ENCODE measurements around the gene CERCAM. TPM values are rescaled to one million over a fixed set of nuclear protein-coding genes. Genes with fewer than 3 reads are reported as not detected.

CERCAM gene
- total and polyA plus RNA-seq, 2 of the 13 experiments (the other 11 are each of a cell fraction or from before 2014, with no cell fraction given): 9.0 to 17.1 TPM

DNA sequence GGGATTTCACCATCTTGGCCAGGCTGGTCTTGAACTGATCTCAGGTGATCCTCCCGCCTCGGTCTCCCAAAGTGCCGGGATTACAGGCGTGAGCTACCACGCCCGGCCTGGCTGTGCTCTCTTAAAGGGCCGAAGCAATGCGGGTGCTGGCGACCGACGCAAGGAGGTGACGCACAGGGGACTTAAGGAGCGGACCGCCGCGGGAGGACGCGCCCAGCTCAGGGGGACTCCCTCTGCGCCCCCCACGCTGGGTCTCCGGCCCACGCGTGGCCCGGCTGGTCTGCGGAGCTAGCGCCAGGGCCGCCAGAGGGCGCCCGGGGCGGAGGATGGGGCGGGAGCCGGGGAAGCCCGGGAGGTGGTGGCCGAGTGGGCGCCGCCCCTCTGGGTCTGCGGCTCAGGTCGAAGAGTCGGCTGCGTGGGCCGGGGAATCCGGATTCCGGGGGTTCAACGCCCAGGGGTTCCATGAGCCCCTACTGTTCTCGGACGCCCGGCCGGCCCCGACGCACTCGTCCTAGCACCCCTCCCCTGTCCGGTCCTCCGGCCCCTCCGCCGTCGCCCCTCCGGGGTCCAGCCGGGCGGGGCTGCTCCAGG lies 502 bp upstream of the CERCAM start (continued):
- TF ChIP-seq ZNF776 (CRISPR knock-in tag; IDR thresholded peaks at IDR 0.05) (0 out of 2 replicates have a peak, but pooled peaks have one; percentile 46), CBFB (CRISPR knock-in tag; IDR thresholded peaks at IDR 0.05) (no peak), TEAD3 (CRISPR knock-in tag; optimal IDR thresholded peaks at IDR 0.05; ENCODE audit: borderline replicate concordance) (no peak), ZFP41 (CRISPR knock-in tag; IDR thresholded peaks at IDR 0.05; ENCODE audit: borderline replicate concordance) (no peak), ZNF354B (CRISPR knock-in tag; IDR thresholded peaks at IDR 0.05) (no peak), SP4 (CRISPR knock-in tag; IDR thresholded peaks at IDR 0.05) (peak; percentile 51; the same call in 1 of the 2 replicates), TCF7L2 (IDR thresholded peaks at IDR 0.05; ENCODE audit: low read depth, low read length) (no peak)
- TF ChIP-seq, protein P1, sequence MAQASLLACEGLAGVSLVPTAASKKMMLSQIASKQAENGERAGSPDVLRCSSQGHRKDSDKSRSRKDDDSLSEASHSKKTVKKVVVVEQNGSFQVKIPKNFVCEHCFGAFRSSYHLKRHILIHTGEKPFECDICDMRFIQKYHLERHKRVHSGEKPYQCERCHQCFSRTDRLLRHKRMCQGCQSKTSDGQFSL (CRISPR knock-in tag; IDR thresholded peaks at IDR 0.05): 0 out of 2 replicates have a peak, but pooled peaks have one; percentile 50
- TF ChIP-seq, protein P2, sequence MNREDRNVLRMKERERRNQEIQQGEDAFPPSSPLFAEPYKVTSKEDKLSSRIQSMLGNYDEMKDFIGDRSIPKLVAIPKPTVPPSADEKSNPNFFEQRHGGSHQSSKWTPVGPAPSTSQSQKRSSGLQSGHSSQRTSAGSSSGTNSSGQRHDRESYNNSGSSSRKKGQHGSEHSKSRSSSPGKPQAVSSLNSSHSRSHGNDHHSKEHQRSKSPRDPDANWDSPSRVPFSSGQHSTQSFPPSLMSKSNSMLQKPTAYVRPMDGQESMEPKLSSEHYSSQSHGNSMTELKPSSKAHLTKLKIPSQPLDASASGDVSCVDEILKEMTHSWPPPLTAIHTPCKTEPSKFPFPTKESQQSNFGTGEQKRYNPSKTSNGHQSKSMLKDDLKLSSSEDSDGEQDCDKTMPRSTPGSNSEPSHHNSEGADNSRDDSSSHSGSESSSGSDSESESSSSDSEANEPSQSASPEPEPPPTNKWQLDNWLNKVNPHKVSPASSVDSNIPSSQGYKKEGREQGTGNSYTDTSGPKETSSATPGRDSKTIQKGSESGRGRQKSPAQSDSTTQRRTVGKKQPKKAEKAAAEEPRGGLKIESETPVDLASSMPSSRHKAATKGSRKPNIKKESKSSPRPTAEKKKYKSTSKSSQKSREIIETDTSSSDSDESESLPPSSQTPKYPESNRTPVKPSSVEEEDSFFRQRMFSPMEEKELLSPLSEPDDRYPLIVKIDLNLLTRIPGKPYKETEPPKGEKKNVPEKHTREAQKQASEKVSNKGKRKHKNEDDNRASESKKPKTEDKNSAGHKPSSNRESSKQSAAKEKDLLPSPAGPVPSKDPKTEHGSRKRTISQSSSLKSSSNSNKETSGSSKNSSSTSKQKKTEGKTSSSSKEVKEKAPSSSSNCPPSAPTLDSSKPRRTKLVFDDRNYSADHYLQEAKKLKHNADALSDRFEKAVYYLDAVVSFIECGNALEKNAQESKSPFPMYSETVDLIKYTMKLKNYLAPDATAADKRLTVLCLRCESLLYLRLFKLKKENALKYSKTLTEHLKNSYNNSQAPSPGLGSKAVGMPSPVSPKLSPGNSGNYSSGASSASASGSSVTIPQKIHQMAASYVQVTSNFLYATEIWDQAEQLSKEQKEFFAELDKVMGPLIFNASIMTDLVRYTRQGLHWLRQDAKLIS (CRISPR knock-in tag; IDR thresholded peaks at IDR 0.05): no peak
- TF ChIP-seq, protein P3, sequence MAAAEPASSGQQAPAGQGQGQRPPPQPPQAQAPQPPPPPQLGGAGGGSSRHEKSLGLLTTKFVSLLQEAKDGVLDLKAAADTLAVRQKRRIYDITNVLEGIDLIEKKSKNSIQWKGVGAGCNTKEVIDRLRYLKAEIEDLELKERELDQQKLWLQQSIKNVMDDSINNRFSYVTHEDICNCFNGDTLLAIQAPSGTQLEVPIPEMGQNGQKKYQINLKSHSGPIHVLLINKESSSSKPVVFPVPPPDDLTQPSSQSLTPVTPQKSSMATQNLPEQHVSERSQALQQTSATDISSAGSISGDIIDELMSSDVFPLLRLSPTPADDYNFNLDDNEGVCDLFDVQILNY (CRISPR knock-in tag; conservative IDR thresholded peaks at IDR 0.05): no peak
- TF ChIP-seq, protein P4, sequence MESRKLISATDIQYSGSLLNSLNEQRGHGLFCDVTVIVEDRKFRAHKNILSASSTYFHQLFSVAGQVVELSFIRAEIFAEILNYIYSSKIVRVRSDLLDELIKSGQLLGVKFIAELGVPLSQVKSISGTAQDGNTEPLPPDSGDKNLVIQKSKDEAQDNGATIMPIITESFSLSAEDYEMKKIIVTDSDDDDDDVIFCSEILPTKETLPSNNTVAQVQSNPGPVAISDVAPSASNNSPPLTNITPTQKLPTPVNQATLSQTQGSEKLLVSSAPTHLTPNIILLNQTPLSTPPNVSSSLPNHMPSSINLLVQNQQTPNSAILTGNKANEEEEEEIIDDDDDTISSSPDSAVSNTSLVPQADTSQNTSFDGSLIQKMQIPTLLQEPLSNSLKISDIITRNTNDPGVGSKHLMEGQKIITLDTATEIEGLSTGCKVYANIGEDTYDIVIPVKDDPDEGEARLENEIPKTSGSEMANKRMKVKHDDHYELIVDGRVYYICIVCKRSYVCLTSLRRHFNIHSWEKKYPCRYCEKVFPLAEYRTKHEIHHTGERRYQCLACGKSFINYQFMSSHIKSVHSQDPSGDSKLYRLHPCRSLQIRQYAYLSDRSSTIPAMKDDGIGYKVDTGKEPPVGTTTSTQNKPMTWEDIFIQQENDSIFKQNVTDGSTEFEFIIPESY (CRISPR knock-in tag; IDR thresholded peaks at IDR 0.05): no peak
- TF ChIP-seq, protein P5, sequence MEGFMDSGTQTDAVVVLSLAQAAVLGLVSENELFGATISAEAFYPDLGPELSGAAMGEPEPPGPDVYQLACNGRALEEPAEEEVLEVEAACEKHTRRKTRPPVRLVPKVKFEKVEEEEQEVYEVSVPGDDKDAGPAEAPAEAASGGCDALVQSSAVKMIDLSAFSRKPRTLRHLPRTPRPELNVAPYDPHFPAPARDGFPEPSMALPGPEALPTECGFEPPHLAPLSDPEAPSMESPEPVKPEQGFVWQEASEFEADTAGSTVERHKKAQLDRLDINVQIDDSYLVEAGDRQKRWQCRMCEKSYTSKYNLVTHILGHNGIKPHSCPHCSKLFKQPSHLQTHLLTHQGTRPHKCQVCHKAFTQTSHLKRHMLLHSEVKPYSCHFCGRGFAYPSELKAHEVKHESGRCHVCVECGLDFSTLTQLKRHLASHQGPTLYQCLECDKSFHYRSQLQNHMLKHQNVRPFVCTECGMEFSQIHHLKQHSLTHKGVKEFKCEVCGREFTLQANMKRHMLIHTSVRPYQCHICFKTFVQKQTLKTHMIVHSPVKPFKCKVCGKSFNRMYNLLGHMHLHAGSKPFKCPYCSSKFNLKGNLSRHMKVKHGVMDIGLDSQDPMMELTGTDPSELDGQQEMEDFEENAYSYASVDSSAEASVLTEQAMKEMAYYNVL (CRISPR knock-in tag; IDR thresholded peaks at IDR 0.05; ENCODE audit: borderline replicate concordance): no peak
- TF ChIP-seq, protein P6, sequence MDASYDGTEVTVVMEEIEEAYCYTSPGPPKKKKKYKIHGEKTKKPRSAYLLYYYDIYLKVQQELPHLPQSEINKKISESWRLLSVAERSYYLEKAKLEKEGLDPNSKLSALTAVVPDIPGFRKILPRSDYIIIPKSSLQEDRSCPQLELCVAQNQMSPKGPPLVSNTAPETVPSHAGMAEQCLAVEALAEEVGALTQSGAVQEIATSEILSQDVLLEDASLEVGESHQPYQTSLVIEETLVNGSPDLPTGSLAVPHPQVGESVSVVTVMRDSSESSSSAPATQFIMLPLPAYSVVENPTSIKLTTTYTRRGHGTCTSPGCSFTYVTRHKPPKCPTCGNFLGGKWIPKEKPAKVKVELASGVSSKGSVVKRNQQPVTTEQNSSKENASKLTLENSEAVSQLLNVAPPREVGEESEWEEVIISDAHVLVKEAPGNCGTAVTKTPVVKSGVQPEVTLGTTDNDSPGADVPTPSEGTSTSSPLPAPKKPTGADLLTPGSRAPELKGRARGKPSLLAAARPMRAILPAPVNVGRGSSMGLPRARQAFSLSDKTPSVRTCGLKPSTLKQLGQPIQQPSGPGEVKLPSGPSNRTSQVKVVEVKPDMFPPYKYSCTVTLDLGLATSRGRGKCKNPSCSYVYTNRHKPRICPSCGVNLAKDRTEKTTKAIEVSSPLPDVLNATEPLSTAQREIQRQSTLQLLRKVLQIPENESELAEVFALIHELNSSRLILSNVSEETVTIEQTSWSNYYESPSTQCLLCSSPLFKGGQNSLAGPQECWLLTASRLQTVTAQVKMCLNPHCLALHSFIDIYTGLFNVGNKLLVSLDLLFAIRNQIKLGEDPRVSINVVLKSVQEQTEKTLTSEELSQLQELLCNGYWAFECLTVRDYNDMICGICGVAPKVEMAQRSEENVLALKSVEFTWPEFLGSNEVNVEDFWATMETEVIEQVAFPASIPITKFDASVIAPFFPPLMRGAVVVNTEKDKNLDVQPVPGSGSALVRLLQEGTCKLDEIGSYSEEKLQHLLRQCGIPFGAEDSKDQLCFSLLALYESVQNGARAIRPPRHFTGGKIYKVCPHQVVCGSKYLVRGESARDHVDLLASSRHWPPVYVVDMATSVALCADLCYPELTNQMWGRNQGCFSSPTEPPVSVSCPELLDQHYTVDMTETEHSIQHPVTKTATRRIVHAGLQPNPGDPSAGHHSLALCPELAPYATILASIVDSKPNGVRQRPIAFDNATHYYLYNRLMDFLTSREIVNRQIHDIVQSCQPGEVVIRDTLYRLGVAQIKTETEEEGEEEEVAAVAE (CRISPR knock-in tag; IDR thresholded peaks at IDR 0.05; ENCODE audit: borderline replicate concordance): no peak
- TF ChIP-seq, protein P7, sequence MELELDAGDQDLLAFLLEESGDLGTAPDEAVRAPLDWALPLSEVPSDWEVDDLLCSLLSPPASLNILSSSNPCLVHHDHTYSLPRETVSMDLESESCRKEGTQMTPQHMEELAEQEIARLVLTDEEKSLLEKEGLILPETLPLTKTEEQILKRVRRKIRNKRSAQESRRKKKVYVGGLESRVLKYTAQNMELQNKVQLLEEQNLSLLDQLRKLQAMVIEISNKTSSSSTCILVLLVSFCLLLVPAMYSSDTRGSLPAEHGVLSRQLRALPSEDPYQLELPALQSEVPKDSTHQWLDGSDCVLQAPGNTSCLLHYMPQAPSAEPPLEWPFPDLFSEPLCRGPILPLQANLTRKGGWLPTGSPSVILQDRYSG (CRISPR knock-in tag; IDR thresholded peaks at IDR 0.05): no peak

Measured in HepG2 (cell line).